ENCODE results near the gene SHKBP1.
"Not testable (repeated sequence)": the region's sequence is repeated elsewhere in the genome, so short reads cannot be mapped to it uniquely, and the experiment has no call there.

SHKBP1 gene

GRCh38 chr19:40576585-40577451 lies at the start of gene SHKBP1:
TSS of gene SHKBP1 (plus strand) at chr19:40576873. CDS start at chr19:40576900, 27 bp downstream.
- peak; percentile 93 for DNase-seq (ENCODE audit: low read depth)

GRCh38 chr19:40528078-40528477 lies 48.6 kb upstream of the SHKBP1 start:
- DNase-seq (ENCODE audit: low read depth) = no peak

GRCh38 chr19:40528533-40529092 lies 48.1 kb upstream of the SHKBP1 start:
- DNase-seq (ENCODE audit: low read depth) = no peak

GRCh38 chr19:40529093-40529954 lies 47.3 kb upstream of the SHKBP1 start:
- peak; percentile 60 for DNase-seq (ENCODE audit: low read depth)

GRCh38 chr19:40530091-40530901 lies 46.4 kb upstream of the SHKBP1 start:
- DNase-seq (ENCODE audit: low read depth) = no peak

- no peak for DNase-seq (ENCODE audit: low read depth)
Measured at GRCh38 chr19:40533508-40533907, 43.2 kb upstream of the SHKBP1 start.

- no peak for DNase-seq (ENCODE audit: low read depth)
Measured at GRCh38 chr19:40534148-40534547, 42.5 kb upstream of the SHKBP1 start.

- no peak for DNase-seq (ENCODE audit: low read depth)
Measured at GRCh38 chr19:40539070-40539469, 37.6 kb upstream of the SHKBP1 start.

GRCh38 chr19:40542202-40542859 lies 34.3 kb upstream of the SHKBP1 start:
- DNase-seq (ENCODE audit: low read depth) = no peak

- no peak for DNase-seq (ENCODE audit: low read depth)
Measured at GRCh38 chr19:40543029-40543597, 33.6 kb upstream of the SHKBP1 start.

- not testable (repeated sequence) for DNase-seq (ENCODE audit: low read depth)
Measured at GRCh38 chr19:40546153-40546841, 30.4 kb upstream of the SHKBP1 start.

- DNase-seq (ENCODE audit: low read depth) = not testable (repeated sequence)
Measured at GRCh38 chr19:40547190-40547589, 29.5 kb upstream of the SHKBP1 start.

GRCh38 chr19:40547836-40548235 lies 28.8 kb upstream of the SHKBP1 start:
- no peak for DNase-seq (ENCODE audit: low read depth)

- peak; percentile 50 for DNase-seq (ENCODE audit: low read depth)
Measured at GRCh38 chr19:40549007-40549708, 27.5 kb upstream of the SHKBP1 start.

GRCh38 chr19:40550951-40551350 lies 25.7 kb upstream of the SHKBP1 start:
- no peak for DNase-seq (ENCODE audit: low read depth)

GRCh38 chr19:40552848-40553247 lies 23.8 kb upstream of the SHKBP1 start:
- DNase-seq (ENCODE audit: low read depth) = no peak

- DNase-seq (ENCODE audit: low read depth) = no peak
Measured at GRCh38 chr19:40553885-40554857, 22.5 kb upstream of the SHKBP1 start.

GRCh38 chr19:40555978-40556689 lies 20.5 kb upstream of the SHKBP1 start:
- DNase-seq (ENCODE audit: low read depth) = no peak
